ENCODE results near the gene PTPRD.

DNA sequence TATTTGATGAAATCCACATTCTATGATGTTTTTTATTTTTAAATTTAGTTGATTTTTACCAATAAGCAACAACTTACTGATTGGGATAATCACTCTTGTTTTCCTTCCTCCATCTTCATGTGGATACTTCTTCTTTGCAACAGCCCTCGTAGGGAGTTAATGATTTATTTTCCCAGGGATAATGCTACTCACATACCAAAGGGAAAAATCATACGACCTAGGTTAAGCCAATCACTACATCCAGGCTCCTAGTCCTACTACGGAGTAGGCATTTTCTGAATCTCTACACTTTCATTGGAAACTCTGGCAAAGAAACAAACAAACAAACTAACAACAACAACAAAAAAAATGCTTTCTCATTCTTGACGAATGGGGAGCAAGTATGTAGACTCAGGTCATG is 663.4 kb downstream of the PTPRD start:
- TF ChIP-seq, protein P1, sequence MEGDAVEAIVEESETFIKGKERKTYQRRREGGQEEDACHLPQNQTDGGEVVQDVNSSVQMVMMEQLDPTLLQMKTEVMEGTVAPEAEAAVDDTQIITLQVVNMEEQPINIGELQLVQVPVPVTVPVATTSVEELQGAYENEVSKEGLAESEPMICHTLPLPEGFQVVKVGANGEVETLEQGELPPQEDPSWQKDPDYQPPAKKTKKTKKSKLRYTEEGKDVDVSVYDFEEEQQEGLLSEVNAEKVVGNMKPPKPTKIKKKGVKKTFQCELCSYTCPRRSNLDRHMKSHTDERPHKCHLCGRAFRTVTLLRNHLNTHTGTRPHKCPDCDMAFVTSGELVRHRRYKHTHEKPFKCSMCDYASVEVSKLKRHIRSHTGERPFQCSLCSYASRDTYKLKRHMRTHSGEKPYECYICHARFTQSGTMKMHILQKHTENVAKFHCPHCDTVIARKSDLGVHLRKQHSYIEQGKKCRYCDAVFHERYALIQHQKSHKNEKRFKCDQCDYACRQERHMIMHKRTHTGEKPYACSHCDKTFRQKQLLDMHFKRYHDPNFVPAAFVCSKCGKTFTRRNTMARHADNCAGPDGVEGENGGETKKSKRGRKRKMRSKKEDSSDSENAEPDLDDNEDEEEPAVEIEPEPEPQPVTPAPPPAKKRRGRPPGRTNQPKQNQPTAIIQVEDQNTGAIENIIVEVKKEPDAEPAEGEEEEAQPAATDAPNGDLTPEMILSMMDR (IDR thresholded peaks at IDR 0.05) = no peak
- no peak for TF ChIP-seq POLR2A (IDR thresholded peaks at IDR 0.05)

Measured in thyroid gland (tissue), 4 donors.